A549 (cell line): Measurements from ENCODE around the gene IFRD2. TPM values are rescaled to one million over a fixed set of nuclear protein-coding genes. Genes with fewer than 3 reads are reported as not detected.

ENCODE experiments used
- ATAC-seq, 2 experiments: fragments of 200-7000 bp in 1 of 2; fragments of >200 bp in 1 of 2; cut with Nextera tagmentation in 1 of 2; cut with Tn5 transposase in 1 of 2; 3 replicates each; pipeline versions ENCODE4 v1.8.0 to v1.9.1; 2018 to 2020; ENCODE audit warnings: mild to moderate bottlenecking in 1 of 2, moderate library complexity in 1 of 2
- CTCF ChIA-PET: fragments of 300-600 bp; sonication (Branson Sonifier 250); formaldehyde crosslinking; extraction: SDS; loops from one replicate; lab custom pipeline; 2021; ENCODE audit warnings: antibody characterized with exemption, inconsistent platforms; lab: Yijun Ruan, JAX
- POLR2A ChIA-PET: fragments of 350-600 bp; formaldehyde crosslinking; extraction: SDS; loops from one replicate; lab custom pipeline; 2021; ENCODE audit warnings: antibody characterized with exemption, inconsistent platforms; lab: Yijun Ruan, JAX
- DNase-seq, 2 experiments: peaks; one replicate each; pipeline versions ENCODE4 v3.0.0 to v3.0.0-alpha.2; 2011 to 2016; ENCODE audit warnings: low read depth in 1 of 2, low spot score in 1 of 2
- FAIRE-seq: peaks from 2 replicates; lab custom pipeline; 2011; peaks lifted over from hg19 to GRCh38; lab: Jason Lieb, UNC
- H3K27ac ChIP-seq, 2 experiments: fragments of >200 bp; sonication (Bioruptor Twin); formaldehyde crosslinking; 3 replicates each; pipeline ENCODE4 v1.5.1; 2016 to 2017
- H3K4me1 ChIP-seq: fragments of >200 bp; sonication (Bioruptor Twin); formaldehyde crosslinking; 3 replicates; pipeline ENCODE4 v1.6.1; 2016
- H3K4me2 ChIP-seq: fragments of >200 bp; sonication (Bioruptor Twin); formaldehyde crosslinking; 3 replicates; pipeline ENCODE4 v1.6.1; 2016
- H3K4me3 ChIP-seq: fragments of >200 bp; sonication (Bioruptor Twin); formaldehyde crosslinking; 3 replicates; pipeline ENCODE4 v1.5.1; 2016
- H3K9me3 ChIP-seq: fragments of >200 bp; sonication (Bioruptor Twin); formaldehyde crosslinking; 3 replicates; pipeline ENCODE4 v1.6.1; 2016
- CBX8 ChIP-seq: fragments of 200-600 bp; sonication (generic); IDR thresholded peaks from 2 replicates; pipeline ENCODE4 v1.6.1; 2016
- CHD2 ChIP-seq: fragments of 150-350 bp; IDR thresholded peaks from 2 replicates; pipeline ENCODE4 v1.6.1; 2014; ENCODE audit warnings: low read length; ENCODE audit not compliant: partially characterized antibody
- CHD4 ChIP-seq: fragments of 200-600 bp; sonication (generic); IDR thresholded peaks from 2 replicates; pipeline ENCODE4 v1.6.1; 2016; ENCODE audit warnings: antibody characterized with exemption, mild to moderate bottlenecking, borderline replicate concordance
- EHMT2 ChIP-seq: fragments of 200-600 bp; sonication (generic); IDR thresholded peaks from 2 replicates; pipeline ENCODE4 v1.6.1; 2016; ENCODE audit warnings: antibody characterized with exemption, low read depth, mild to moderate bottlenecking, moderate library complexity
- GATA3 ChIP-seq: IDR thresholded peaks from 2 replicates; pipeline ENCODE4 v1.6.1; 2012; ENCODE audit warnings: borderline replicate concordance
- HOXB5 ChIP-seq: fragments of 250-450 bp; sonication (Bioruptor Pico); IDR thresholded peaks from 2 replicates; pipeline ENCODE4 v1.5.0; 2020; ENCODE audit warnings: mild to moderate bottlenecking, moderate library complexity
- JUNB ChIP-seq: fragments of >200 bp; sonication (Bioruptor Twin); formaldehyde crosslinking; IDR thresholded peaks from 2 replicates; pipeline ENCODE4 v1.6.1; 2016
- KDM1A ChIP-seq: fragments of 200-600 bp; sonication (generic); IDR thresholded peaks from 2 replicates; pipeline ENCODE4 v1.6.1; 2016; ENCODE audit warnings: low read depth, mild to moderate bottlenecking
- KDM5A ChIP-seq: fragments of 200-600 bp; sonication (generic); IDR thresholded peaks from 2 replicates; pipeline ENCODE4 v1.6.1; 2016; ENCODE audit warnings: antibody characterized with exemption, mild to moderate bottlenecking
- MAZ ChIP-seq: fragments of 150-350 bp; IDR thresholded peaks from 2 replicates; pipeline ENCODE4 v1.6.1; 2014; ENCODE audit warnings: antibody characterized with exemption, low read depth, low read length, borderline replicate concordance
- MYC ChIP-seq: IDR thresholded peaks from 2 replicates; pipeline ENCODE4 v1.6.1; 2012; ENCODE audit warnings: mild to moderate bottlenecking, inconsistent platforms, low read length, improper control_type of control experiment, borderline replicate concordance
- NPAS2 ChIP-seq: fragments of 250-450 bp; sonication (Bioruptor Pico); IDR thresholded peaks from 2 replicates; pipeline ENCODE4 v1.8.0; 2022; ENCODE audit warnings: mild to moderate bottlenecking, moderate library complexity, borderline replicate concordance
- NR3C1 ChIP-seq: fragments of >200 bp; sonication (Bioruptor Twin); formaldehyde crosslinking; IDR thresholded peaks from 3 replicates; pipeline ENCODE4 v1.6.1; 2017
- PHF8 ChIP-seq: fragments of 200-600 bp; sonication (generic); IDR thresholded peaks from 2 replicates; pipeline ENCODE4 v1.6.1; 2016; ENCODE audit warnings: low read depth, mild to moderate bottlenecking, antibody characterized with exemption, moderate library complexity, borderline replicate concordance
- POLR2A ChIP-seq: IDR thresholded peaks from 2 replicates; pipeline ENCODE4 v1.6.1; 2012; ENCODE audit warnings: mild to moderate bottlenecking, low read length
- POLR2AphosphoS2 ChIP-seq: conservative IDR thresholded peaks from 2 replicates; pipeline ENCODE4 v1.6.1; 2012; ENCODE audit warnings: low read length, improper control_type of control experiment, inconsistent platforms
- RARB ChIP-seq: fragments of 250-450 bp; sonication (Bioruptor Pico); IDR thresholded peaks from 2 replicates; pipeline ENCODE4 v1.8.0; 2021; ENCODE audit warnings: mild to moderate bottlenecking, moderate library complexity
- RCOR1 ChIP-seq: fragments of 150-350 bp; IDR thresholded peaks from 2 replicates; pipeline ENCODE4 v1.6.1; 2014; ENCODE audit warnings: antibody characterized with exemption, low read length, low read depth
- ZFP36 ChIP-seq: fragments of 450-650 bp; IDR thresholded peaks from 2 replicates; pipeline ENCODE4 v1.6.1; 2014; ENCODE audit warnings: borderline replicate concordance; ENCODE audit not compliant: partially characterized antibody
- ZNF302 ChIP-seq: fragments of 250-450 bp; sonication (Bioruptor Pico); IDR thresholded peaks from 2 replicates; pipeline ENCODE4 v1.9.0; 2021; ENCODE audit warnings: inconsistent platforms, mild to moderate bottlenecking, moderate library complexity
- WGBS: methylation state at CpG from one replicate; pipeline ENCODE4 v1.1.6; 2017; ENCODE audit errors: missing lambda C conversion rate; 5-methylcytosine and 5-hydroxymethylcytosine counted together
- polyA plus RNA-seq, 4 experiments: library from polyadenylated mRNA; depleted of rRNA in 3 of 4; stranded (reverse); fragments of >200 nt; fragmentation: RNase III in 1 of 4; extraction: RNeasy Plus Mini Kit Qiagen cat#74134 plus additional on column Dnase treatment in 1 of 4; gene quantifications; 2 replicates in 3 of 4; 3 replicates in 1 of 4; pipeline ENCODE4 v1.2.3, GENCODE V29; 2011 to 2017
- TF ChIP-seq, protein P1 (sequence below): fragments of 150-350 bp; IDR thresholded peaks from 2 replicates; pipeline ENCODE4 v1.6.1; 2014; ENCODE audit warnings: low read depth, mild to moderate bottlenecking, low read length
- TF ChIP-seq, protein P2 (sequence below): fragments of >200 bp; sonication (Bioruptor Twin); formaldehyde crosslinking; IDR thresholded peaks from 3 replicates; pipeline ENCODE4 v1.5.1; 2016
- TF ChIP-seq, protein P3 (sequence below): IDR thresholded peaks from 2 replicates; pipeline ENCODE4 v1.6.1; 2012
- TF ChIP-seq, protein P4 (sequence below): IDR thresholded peaks from 2 replicates; pipeline ENCODE4 v1.6.1; 2012
- TF ChIP-seq, protein P5 (sequence below): IDR thresholded peaks from 2 replicates; pipeline ENCODE4 v1.6.1; 2012; ENCODE audit warnings: low read depth, borderline replicate concordance
- TF ChIP-seq, protein P6 (sequence below): fragments of 250-450 bp; sonication (Bioruptor Pico); IDR thresholded peaks from 2 replicates; pipeline ENCODE4 v1.5.0; 2020; ENCODE audit warnings: low read depth, mild to moderate bottlenecking, moderate library complexity
- TF ChIP-seq, protein P7 (sequence below): fragments of 450-650 bp; IDR thresholded peaks from 2 replicates; pipeline ENCODE4 v1.6.1; 2014; ENCODE audit warnings: antibody characterized with exemption
- TF ChIP-seq, protein P8 (sequence below): fragments of 250-450 bp; sonication (Bioruptor Pico); IDR thresholded peaks from 2 replicates; pipeline ENCODE4 v1.5.0; 2021; ENCODE audit warnings: mild to moderate bottlenecking, moderate library complexity, borderline replicate concordance

The IFRD2 gene
- polyA plus RNA-seq, 2 of the 4 experiments (the other 2 are of a cell fraction), result 42.2 to 79.7 TPM

DNA sequence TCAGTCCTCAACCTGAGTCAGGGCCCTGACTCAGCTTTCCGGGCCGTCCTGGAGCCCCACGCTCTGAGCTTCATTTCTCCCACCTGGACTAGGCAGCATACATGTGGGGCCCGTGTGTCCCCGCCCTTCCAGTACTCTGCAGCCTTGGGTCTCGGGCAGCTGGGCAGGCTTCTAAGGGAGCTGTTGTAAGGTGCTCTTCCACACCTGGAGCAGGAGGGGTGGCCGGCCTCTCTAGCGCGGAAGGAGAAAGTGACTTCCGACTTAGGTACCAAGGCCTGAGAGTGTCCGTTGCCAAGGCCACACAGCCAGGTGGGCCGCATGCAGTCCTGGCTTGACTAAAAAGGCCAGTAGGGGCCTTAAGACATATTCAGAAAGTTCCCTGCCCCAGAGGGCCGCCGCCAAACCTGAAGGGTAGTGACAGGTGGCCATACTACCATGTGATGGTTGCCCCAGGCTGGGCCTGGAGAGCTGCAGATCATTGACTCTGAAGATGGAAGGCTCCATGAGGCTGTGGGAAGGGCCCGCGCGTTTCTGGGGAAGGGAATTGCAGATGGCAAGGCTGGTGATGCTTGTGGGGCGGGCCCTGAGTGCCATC, 32.7 kb downstream of the IFRD2 start:
- POLR2A ChIA-PET, result interaction anchor here (0.5 to 2.4 kb wide), 10 partner anchors 10 to 78 kb away, joined by 3 to 10 read pairs (median 4); partner anchors contain the start of genes GNAI2, HYAL3, NAA80 and SEMA3B
- peak; percentile 23 to 37 for ATAC-seq
- H3K4me1 ChIP-seq, result peaks cover 26% of the 10 kb centered on the region
- H3K4me2 ChIP-seq, result peak overlapping the region; percentile 95
- 69% methylated on average over 9 of the region's 18 CpGs for WGBS
- TF ChIP-seq POLR2A, result no peak
- TF ChIP-seq CHD4, result no peak
- no peak for TF ChIP-seq HOXB5 (CRISPR knock-in tag)
- TF ChIP-seq, protein P1, sequence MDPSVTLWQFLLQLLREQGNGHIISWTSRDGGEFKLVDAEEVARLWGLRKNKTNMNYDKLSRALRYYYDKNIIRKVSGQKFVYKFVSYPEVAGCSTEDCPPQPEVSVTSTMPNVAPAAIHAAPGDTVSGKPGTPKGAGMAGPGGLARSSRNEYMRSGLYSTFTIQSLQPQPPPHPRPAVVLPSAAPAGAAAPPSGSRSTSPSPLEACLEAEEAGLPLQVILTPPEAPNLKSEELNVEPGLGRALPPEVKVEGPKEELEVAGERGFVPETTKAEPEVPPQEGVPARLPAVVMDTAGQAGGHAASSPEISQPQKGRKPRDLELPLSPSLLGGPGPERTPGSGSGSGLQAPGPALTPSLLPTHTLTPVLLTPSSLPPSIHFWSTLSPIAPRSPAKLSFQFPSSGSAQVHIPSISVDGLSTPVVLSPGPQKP, result no peak
- TF ChIP-seq NR3C1, result no peak
- TF ChIP-seq RARB (CRISPR knock-in tag), result no peak
- TF ChIP-seq POLR2AphosphoS2, result no peak
- TF ChIP-seq EHMT2, result no peak
- no peak for TF ChIP-seq RCOR1
- TF ChIP-seq, protein P2, sequence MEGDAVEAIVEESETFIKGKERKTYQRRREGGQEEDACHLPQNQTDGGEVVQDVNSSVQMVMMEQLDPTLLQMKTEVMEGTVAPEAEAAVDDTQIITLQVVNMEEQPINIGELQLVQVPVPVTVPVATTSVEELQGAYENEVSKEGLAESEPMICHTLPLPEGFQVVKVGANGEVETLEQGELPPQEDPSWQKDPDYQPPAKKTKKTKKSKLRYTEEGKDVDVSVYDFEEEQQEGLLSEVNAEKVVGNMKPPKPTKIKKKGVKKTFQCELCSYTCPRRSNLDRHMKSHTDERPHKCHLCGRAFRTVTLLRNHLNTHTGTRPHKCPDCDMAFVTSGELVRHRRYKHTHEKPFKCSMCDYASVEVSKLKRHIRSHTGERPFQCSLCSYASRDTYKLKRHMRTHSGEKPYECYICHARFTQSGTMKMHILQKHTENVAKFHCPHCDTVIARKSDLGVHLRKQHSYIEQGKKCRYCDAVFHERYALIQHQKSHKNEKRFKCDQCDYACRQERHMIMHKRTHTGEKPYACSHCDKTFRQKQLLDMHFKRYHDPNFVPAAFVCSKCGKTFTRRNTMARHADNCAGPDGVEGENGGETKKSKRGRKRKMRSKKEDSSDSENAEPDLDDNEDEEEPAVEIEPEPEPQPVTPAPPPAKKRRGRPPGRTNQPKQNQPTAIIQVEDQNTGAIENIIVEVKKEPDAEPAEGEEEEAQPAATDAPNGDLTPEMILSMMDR, result no peak
- TF ChIP-seq PHF8, result no peak
- TF ChIP-seq, protein P3, sequence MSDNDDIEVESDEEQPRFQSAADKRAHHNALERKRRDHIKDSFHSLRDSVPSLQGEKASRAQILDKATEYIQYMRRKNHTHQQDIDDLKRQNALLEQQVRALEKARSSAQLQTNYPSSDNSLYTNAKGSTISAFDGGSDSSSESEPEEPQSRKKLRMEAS, result no peak
- TF ChIP-seq KDM5A, result no peak
- TF ChIP-seq, protein P4, sequence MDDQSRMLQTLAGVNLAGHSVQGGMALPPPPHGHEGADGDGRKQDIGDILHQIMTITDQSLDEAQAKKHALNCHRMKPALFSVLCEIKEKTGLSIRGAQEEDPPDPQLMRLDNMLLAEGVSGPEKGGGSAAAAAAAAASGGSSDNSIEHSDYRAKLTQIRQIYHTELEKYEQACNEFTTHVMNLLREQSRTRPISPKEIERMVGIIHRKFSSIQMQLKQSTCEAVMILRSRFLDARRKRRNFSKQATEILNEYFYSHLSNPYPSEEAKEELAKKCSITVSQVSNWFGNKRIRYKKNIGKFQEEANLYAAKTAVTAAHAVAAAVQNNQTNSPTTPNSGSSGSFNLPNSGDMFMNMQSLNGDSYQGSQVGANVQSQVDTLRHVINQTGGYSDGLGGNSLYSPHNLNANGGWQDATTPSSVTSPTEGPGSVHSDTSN, result no peak
- no peak for TF ChIP-seq NPAS2
- TF ChIP-seq, protein P5, sequence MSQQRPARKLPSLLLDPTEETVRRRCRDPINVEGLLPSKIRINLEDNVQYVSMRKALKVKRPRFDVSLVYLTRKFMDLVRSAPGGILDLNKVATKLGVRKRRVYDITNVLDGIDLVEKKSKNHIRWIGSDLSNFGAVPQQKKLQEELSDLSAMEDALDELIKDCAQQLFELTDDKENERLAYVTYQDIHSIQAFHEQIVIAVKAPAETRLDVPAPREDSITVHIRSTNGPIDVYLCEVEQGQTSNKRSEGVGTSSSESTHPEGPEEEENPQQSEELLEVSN, result no peak
- no peak for TF ChIP-seq JUNB
- TF ChIP-seq, protein P6, sequence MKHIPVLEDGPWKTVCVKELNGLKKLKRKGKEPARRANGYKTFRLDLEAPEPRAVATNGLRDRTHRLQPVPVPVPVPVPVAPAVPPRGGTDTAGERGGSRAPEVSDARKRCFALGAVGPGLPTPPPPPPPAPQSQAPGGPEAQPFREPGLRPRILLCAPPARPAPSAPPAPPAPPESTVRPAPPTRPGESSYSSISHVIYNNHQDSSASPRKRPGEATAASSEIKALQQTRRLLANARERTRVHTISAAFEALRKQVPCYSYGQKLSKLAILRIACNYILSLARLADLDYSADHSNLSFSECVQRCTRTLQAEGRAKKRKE (CRISPR knock-in tag), result no peak
- no peak for TF ChIP-seq ZFP36
- no peak for TF ChIP-seq MYC
- DNase-seq, result no peak
- no peaks in the 10 kb centered on the region for H3K9me3 ChIP-seq
- CTCF ChIA-PET, result interaction anchor here (0.5 to 8.1 kb wide), 18 partner anchors 8 to 88 kb away, joined by 3 to 67 read pairs (median 4); partner anchors contain the start of genes GNAT1 and LSMEM2
- peak overlapping the region; percentile 85 for H3K4me3 ChIP-seq
- peak overlapping the region; percentile 94 to 99 for H3K27ac ChIP-seq
- FAIRE-seq, result no peak

DNA sequence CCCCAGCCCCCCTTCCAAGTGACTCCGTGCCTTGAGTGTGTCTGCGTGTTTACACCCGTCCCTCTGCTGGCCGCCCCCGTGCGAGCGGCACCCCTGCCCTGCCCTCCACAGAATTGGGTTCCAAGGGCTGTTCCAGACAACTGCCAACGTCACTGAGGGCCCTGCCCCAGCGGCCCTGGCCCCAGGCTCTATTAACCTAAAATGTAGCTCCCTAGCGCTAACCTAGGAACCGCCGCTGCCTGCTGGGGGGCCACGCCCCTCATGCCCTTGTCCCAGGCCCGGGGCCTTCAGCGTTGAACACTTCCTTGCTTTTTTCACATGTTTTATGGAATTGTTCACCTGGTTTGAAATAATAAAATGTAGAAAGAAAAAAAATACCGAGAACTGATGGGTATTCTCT, 33.2 kb downstream of the IFRD2 start:
- no peak for FAIRE-seq
- no peak overlapping the region for H3K4me2 ChIP-seq
- WGBS, result 88% methylated on average over 15 of the region's 16 CpGs
- DNase-seq, result no peak
- no peaks in the 10 kb centered on the region for H3K9me3 ChIP-seq
- ATAC-seq, result no peak
- POLR2A ChIA-PET, result interaction anchor here (1.1 to 2.4 kb wide), 2 partner anchors 12 to 23 kb away, joined by 4 to 9 read pairs; no protein-coding TSS in a partner anchor
- peaks cover 21% of the 10 kb centered on the region for H3K4me1 ChIP-seq
- CTCF ChIA-PET, result interaction anchor here (0.5 to 8.1 kb wide), 11 partner anchors 11 to 89 kb away, joined by 3 to 67 read pairs (median 6); partner anchors contain the start of gene GNAT1
- H3K27ac ChIP-seq, result no peak overlapping the region; a peak in 1 of 6 replicates
- H3K4me3 ChIP-seq, result no peak overlapping the region
- TF ChIP-seq POLR2A (no peak), MAZ (no peak), ZNF302 (CRISPR knock-in tag) (no peak), CHD2 (no peak), CBX8 (no peak), KDM1A (no peak), GATA3 (no peak), JUNB (no peak), EHMT2 (no peak)
- TF ChIP-seq, protein P7, sequence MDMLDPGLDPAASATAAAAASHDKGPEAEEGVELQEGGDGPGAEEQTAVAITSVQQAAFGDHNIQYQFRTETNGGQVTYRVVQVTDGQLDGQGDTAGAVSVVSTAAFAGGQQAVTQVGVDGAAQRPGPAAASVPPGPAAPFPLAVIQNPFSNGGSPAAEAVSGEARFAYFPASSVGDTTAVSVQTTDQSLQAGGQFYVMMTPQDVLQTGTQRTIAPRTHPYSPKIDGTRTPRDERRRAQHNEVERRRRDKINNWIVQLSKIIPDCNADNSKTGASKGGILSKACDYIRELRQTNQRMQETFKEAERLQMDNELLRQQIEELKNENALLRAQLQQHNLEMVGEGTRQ, result no peak
- TF ChIP-seq, protein P5, result no peak
- TF ChIP-seq, protein P8, sequence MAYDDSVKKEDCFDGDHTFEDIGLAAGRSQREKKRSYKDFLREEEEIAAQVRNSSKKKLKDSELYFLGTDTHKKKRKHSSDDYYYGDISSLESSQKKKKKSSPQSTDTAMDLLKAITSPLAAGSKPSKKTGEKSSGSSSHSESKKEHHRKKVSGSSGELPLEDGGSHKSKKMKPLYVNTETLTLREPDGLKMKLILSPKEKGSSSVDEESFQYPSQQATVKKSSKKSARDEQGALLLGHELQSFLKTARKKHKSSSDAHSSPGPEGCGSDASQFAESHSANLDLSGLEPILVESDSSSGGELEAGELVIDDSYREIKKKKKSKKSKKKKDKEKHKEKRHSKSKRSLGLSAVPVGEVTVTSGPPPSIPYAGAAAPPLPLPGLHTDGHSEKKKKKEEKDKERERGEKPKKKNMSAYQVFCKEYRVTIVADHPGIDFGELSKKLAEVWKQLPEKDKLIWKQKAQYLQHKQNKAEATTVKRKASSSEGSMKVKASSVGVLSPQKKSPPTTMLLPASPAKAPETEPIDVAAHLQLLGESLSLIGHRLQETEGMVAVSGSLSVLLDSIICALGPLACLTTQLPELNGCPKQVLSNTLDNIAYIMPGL (CRISPR knock-in tag), result no peak
